A549 treated with AZD2906 at 1 μM for 4 hours (cell line): ENCODE results near the gene KMT2D. TPM values are rescaled to one million over a fixed set of nuclear protein-coding genes. Genes with fewer than 3 reads are reported as not detected.

Experiments
- total RNA-seq: library from RNA; stranded (reverse); fragments of 200-300 nt; extraction: Qiagen RNA extraction; gene quantifications from 5 replicates; pipeline ENCODE4 v1.2.3, GENCODE V29; 2022

The KMT2D gene, protein sequence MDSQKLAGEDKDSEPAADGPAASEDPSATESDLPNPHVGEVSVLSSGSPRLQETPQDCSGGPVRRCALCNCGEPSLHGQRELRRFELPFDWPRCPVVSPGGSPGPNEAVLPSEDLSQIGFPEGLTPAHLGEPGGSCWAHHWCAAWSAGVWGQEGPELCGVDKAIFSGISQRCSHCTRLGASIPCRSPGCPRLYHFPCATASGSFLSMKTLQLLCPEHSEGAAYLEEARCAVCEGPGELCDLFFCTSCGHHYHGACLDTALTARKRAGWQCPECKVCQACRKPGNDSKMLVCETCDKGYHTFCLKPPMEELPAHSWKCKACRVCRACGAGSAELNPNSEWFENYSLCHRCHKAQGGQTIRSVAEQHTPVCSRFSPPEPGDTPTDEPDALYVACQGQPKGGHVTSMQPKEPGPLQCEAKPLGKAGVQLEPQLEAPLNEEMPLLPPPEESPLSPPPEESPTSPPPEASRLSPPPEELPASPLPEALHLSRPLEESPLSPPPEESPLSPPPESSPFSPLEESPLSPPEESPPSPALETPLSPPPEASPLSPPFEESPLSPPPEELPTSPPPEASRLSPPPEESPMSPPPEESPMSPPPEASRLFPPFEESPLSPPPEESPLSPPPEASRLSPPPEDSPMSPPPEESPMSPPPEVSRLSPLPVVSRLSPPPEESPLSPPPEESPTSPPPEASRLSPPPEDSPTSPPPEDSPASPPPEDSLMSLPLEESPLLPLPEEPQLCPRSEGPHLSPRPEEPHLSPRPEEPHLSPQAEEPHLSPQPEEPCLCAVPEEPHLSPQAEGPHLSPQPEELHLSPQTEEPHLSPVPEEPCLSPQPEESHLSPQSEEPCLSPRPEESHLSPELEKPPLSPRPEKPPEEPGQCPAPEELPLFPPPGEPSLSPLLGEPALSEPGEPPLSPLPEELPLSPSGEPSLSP (N-terminal part only)
- 28.7 to 38.1 TPM (median 34.0 TPM) in 5 replicates for total RNA-seq

DNA sequence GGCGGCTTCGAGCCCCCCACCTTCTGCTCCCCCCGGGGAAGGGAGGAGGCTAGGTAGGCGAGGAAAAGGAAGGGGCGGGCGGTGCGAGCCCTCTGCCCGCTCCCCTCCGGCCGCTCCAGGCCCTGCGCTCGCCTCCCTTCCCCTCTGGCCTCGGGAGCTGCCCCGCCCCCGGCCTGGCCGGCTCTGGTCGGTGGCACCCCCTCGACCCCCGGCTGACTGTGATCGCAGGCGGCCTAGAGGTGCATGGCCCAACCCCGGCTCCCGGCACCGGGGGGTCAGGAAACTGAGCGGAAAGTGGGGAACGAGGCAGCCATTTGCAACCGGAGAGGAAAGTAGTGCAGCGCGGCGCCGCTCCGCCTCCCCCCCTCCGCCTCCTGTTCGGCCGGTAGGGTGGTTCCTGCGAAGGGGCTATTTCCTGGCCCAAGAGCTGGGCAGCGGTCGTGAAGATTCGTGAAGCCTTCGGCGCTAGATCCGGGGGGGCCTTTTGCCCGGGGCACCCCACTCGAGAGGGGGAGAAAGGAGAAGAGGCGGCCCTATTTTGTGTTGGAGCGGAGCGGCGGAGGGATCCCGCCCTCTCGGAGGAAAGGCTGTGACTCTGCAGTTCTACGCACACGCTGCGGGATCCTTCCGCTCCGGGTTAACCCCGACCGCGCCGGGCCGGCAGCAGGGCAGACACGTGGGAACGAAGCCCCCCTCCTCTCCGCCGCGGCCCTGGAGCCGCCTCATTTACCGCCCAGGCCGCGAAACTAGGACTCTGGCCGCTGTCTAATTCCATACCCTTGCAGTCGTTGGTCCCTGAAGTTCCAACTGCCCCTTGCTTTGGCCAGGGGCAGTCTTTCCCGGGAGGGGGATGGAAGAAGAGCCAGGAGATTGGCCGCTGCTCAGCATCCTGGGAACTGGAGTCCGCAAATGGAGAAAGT is at the start of gene KMT2D:
TSS of gene KMT2D (minus strand) at position 558 of the 920 bp plus-strand sequence. CDS start 5,470 bp downstream, outside the sequence.

DNA sequence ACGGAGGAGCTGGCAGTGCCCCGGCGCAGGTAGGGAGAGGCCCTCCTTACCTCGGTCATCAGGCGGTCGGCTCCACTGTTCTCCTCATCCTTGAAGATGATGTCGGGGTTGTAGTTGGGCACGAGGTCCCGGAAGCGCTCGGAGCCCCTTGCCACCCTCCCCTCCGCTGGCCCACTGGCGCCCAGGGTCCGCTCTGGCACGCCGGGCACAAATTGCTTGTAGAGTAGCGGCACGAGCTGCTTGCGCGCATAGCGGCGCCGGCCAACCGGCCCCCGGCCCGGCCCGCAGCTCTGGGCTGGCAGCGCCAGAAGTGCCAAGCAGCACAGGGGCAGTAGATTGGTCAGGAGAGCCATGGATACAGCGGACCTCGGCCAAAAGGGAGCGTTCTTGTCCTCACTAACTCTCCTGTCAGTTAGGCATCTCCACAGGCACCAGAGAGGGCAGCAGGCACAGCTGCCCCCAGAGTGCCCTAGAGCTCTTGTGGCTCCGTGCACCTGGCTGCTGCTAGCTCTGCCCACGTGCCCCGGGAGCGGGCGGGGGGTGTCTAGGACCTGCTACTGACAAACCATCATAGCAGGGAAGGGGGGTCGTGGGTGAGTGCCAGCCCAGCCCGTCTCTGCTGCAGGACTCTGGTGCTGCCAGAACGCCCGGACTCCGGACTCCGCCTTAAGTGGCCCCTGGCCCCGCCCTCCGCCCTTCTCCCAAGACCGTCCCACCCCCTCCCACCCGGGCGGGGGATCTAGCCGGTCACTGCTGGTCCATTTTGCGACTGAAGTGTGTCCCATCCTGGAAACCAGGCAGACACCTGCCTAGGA is 33.8 kb upstream of the KMT2D start, which contains the start of gene DHH:
TSS of gene DHH (minus strand) at position 642 of the 815 bp plus-strand sequence. CDS start at position 353, 289 bp downstream.

DNA sequence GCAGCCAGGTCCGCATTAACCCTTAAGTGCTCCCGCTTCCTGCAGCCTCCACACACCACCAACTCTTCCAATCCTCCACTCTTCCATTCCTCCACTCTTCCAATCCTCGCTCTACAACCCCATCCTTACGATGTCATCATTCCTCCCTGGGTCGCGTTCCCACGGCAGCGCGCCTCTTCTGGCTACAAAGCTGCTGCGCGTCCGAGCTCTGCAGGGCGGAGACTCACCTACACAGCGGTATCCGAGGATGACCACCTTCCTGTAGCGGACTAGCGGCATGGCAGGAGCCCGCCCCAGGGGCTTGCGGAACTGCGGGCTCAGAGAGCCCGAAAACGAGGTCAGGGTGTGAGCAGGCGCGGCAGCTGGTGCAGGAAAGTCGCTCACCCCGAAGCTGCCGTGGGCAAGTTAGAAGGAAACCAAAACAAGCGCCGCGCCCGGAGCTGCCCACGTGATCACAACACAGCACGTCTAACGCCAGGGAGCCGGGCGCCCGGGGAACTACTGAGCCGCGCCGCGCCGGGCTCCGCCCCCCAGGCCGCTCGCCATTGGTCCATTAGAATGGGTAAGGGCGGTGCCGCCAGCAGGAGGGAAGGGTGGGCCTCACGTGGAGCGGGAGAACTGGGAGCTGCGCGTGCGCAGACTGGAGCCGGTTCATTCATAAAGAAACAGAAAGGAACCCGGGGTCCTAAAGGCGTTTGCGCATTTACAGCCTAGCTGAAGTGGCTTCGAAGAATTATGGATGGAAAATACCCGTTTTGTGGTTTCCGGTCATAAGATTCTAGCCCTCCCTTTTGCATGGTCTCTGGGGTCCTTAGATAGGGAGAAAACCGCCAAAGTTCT is 9.1 kb upstream of the KMT2D start, which contains the start of gene RHEBL1:
TSS of gene RHEBL1 (minus strand) at position 473 of the 840 bp plus-strand sequence. CDS start at position 279, 194 bp downstream.

DNA sequence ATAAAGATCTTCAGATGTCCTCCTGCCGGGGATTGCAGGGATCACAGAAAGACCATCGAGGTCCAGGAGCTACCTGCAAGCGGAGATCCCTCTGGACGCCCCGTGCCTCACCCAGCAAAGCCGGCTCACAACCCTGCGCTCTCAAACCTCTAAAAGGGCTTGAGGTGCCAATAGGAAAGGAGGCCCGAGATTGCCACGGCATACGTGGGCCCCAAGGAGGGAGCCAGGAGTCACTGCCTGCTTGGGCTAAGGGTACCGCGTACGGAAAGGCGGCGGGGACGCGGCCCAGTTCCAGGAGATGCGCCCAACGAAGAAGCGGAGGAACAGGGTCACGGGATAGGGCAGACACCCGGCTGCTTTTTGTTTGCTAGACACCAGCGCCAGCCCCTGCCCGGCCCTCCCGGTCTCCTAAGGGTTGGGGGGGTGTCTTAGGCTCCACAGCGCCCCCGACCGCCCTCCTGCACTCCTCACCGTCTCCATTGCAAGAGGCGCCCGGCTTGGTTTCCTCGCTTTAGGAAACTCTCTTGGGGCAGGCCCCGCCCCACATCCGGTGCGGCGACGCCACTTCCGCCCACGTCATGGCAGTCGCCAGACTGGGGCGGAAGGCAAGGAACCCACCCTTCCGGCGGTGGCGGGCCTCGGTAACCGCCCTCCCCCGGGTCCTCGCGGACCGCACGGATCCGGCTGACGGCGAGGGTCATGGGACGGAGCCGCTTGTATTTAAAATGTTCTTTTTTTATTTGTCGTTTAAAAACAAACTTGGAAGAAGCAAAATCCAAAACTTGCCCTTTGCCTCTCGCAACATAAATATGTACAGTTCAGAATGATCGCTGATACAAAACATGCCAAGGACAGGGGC is 42.1 kb downstream of the KMT2D start, which contains the start of gene PRKAG1:
TSS of gene PRKAG1 (minus strand) at position 516 of the 859 bp plus-strand sequence. CDS start at position 480, 36 bp downstream.

Other genes with a start within 250 kb of the KMT2D start
- 23.8 to 38.2 TPM (median 31.2 TPM) in 5 replicates for gene CACNB3, start 242.3 kb downstream of the KMT2D start, total RNA-seq
- 71.9 to 82.8 TPM (median 75.2 TPM) in 5 replicates for gene DDX23, start 208.6 kb downstream of the KMT2D start, total RNA-seq
- gene RND1, start 194.9 kb downstream of the KMT2D start, total RNA-seq = 3.1 to 4.9 TPM (median 3.4 TPM) in 5 replicates
- 48.4 to 61.7 TPM (median 57.5 TPM) in 5 replicates for gene FKBP11, start 135.3 kb downstream of the KMT2D start, total RNA-seq
- 114 to 159 TPM (median 151 TPM) in 5 replicates for gene ARF3, start 103.3 kb downstream of the KMT2D start, total RNA-seq
- 1.6 to 2.3 TPM (median 1.9 TPM) in 5 replicates for gene WNT10B, start 89.1 kb downstream of the KMT2D start, total RNA-seq
- 0.09 to 0.17 TPM (median 0.13 TPM) in 5 replicates for gene WNT1, start 82.5 kb downstream of the KMT2D start, total RNA-seq
- 0.50 to 0.82 TPM (median 0.66 TPM) in 5 replicates for gene DDN, start 61.4 kb downstream of the KMT2D start, total RNA-seq
- 39.8 to 43.2 TPM (median 40.2 TPM) in 5 replicates for gene PRKAG1, start 42.0 kb downstream of the KMT2D start, total RNA-seq
- gene RHEBL1, start 9.2 kb upstream of the KMT2D start, total RNA-seq = 3.2 to 5.1 TPM (median 4.1 TPM) in 5 replicates
- not detected in 5 replicates for gene DHH, start 34.0 kb upstream of the KMT2D start, total RNA-seq
- gene LMBR1L, start 50.1 kb upstream of the KMT2D start, total RNA-seq = 13.1 to 18.8 TPM (median 16.6 TPM) in 5 replicates
- 2,296 to 2,496 TPM (median 2,380 TPM) in 5 replicates for gene TUBA1B, start 70.6 kb upstream of the KMT2D start, total RNA-seq
- gene TUBA1A, start 128.3 kb upstream of the KMT2D start, total RNA-seq = 195 to 252 TPM (median 234 TPM) in 5 replicates
- 1,559 to 2,017 TPM (median 1,622 TPM) in 5 replicates for gene TUBA1C, start 204.3 kb upstream of the KMT2D start, total RNA-seq
- gene PRPH, start 234.4 kb upstream of the KMT2D start, total RNA-seq = 0.82 to 2.1 TPM (median 1.9 TPM) in 5 replicates